Caki2 (cell line): ENCODE data around the gene CMA1. TPM values are rescaled to one million over a fixed set of nuclear protein-coding genes. Genes with fewer than 3 reads are reported as not detected.
"Not testable (repeated sequence)": the region's sequence is repeated elsewhere in the genome, so short reads cannot be mapped to it uniquely, and the experiment has no call there.

Experiments used
- DNase-seq: peaks from one replicate; pipeline ENCODE4 v3.0.0-alpha.2; 2015; ENCODE audit warnings: low read depth
- in situ Hi-C: cut with HindIII; loops from 2 replicates; pipeline ENCODE4 v1.10.0; 2016; ENCODE audit warnings: low sequenced_read_pairs, low pct_unique_long_range_greater_than_20kb, mixed read lengths
- total RNA-seq: library from RNA; depleted of rRNA; stranded (reverse); fragments of >200 nt; shearing (Covaris generic); gene quantifications from 2 replicates; pipeline ENCODE4 v1.2.3, GENCODE V29; 2014; ENCODE audit warnings: low replicate concordance; rRNA removed

Gene CMA1
- total RNA-seq, 1 experiment from 2014 or later: not detected

DNA sequence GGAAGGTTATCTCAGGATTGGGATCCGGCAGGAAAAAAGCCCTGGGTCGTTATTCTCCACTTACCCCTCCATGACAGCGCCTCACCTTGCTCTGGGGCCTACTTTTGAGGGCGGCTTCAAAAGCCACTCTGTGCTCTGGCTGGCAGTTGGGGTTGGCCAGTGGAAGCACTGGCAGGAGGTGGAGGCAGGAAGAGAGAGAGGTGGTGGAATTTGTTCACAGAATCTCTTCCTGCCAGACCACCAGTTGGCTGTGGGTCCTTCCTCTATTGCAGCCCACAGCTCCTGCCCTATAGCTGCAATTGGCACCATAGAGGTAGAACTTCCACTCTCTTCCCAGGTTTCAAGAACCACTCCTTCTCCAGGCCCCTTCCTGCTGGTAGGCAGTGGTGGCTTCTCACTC, 32.8 kb downstream of the CMA1 start:
- DNase-seq: no peak
- in situ Hi-C loops: no loop called here

DNA sequence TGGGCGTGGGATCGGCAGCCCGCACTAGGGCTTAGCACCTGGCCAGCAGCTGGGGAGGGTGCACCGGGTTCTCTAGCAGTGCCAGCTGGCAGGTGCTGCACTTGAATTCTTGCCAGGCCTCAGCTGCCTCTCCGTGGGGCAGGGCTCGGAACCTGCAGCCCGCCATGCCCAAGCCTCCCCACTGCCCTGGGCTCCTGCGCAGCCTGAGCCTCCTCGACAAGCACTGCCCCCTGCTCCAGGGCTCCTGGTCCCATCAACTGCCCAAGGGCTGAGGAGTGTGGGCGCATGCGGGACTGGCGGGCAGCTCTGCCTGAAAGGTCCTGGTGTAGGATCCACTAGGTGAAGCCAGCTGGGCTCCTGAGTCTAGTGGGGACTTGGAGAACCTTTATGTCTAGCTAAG, 34.9 kb downstream of the CMA1 start:
- DNase-seq: no peak
- in situ Hi-C loops: no loop called here

GRCh38 chr14:24470450-24470849, 37.6 kb downstream of the CMA1 start:
- DNase-seq, in situ Hi-C loops: not testable (repeated sequence)

GRCh38 chr14:24465805-24466204, 42.3 kb downstream of the CMA1 start:
- DNase-seq: no peak
- in situ Hi-C loops: no loop called here

GRCh38 chr14:24465368-24465767, 42.7 kb downstream of the CMA1 start:
- no peak for DNase-seq
- in situ Hi-C loops: no loop called here

- in situ Hi-C loops: no loop called here
- no peak for DNase-seq
Observed at GRCh38 chr14:24463884-24464785, 43.9 kb downstream of the CMA1 start.

DNA sequence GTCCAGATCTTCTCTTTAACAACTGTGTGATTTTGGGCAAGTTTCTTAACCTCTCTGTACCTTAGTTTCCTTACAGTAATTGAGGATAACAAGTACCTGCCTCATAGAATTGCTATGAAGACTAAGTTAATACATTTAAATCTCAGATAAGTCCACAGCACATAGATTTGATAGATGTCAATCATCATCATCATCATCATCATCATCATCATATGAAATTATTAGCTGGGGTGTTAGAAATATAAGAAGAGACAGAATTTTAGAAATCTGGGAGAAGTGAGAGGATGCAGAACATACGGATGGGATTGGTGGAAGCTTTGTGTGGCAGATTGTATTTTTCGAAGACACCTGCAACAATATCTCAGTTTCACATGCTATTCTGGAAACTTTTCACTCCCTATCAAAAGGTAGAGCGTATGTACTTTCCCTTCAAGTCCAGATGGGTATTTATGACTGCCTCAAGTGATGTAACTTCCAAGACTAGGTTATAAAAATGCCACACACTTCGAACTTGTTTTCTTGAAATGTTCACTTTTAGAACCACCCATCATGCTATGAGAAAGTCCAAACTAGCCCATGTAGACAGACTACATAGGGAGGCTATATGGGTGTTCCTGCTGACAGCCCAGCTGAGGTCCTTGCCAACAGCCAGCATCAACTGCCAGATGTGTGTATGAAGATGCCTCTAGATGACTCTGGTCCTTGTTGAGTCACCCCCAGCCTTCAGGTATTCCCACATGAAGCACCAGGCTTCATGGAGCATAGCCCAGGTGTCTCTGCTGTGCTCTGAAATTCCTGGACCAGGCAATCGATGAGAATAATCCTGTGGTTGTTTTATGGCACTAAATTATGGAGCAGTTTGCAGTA, 44.8 kb downstream of the CMA1 start:
- in situ Hi-C loops: no loop called here
- no peak for DNase-seq

DNA sequence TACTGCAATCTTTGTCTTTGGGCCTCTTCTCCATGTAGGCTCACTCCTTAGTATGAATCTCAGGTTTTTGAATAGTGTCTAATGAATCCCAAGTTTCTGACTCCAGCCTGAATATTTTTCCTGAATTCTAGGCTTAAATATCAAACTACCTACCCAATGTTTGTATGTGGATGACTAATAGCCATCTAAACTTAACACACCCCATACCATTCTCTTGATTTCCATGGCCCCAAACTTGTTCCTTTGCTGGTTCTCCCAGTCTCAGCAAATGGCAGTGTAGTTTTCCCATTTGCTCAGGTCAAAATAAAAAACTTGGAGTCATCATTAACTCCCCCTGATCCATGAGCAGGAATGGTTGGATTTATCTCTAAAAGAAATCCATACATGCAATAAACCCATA, 46.7 kb downstream of the CMA1 start:
- DNase-seq: no peak
- in situ Hi-C loops: no loop called here

- in situ Hi-C loops: no loop called here
- DNase-seq: no peak
Observed at GRCh38 chr14:24459331-24459730, 48.7 kb downstream of the CMA1 start.

DNA sequence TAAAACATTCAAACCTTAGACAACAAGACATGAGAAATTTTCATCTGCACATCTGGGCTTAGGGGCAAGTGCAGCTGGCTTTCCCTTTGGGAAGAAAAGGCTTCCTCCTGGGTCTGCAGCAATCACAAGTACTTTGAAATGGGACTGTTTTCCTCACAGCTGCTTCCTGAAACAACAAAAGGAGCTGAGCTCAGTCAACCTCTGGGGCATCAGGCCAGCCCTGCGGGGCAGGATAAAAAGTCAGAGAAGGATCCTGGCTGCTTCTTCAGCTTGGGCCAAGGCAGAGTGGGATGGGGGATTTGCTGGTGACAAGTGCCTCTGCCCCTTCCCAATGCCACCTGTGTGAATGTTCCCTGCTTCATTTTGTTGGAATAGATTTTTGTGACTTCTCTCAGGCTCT, 49.3 kb downstream of the CMA1 start:
- in situ Hi-C loops: no loop called here
- DNase-seq: no peak

DNA sequence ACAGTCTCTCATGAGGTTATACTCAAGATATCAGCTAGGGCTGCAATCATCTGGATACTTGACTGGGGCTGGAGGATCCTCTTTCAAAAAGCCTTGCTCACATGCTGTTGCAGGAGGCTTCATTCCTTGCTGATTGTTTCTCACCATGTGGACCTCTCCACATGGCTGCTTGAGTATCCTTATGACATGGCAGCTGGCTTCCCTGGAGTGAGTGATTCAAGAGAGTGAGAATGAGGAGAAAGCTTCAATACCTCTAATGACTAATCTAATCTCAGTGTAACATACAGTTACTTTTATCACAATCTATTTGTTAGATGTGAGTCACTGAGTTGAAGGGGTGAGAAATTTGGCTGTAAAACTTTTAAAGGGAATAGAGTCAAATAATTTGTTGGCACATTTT, 51.1 kb downstream of the CMA1 start:
- in situ Hi-C loops: no loop called here
- no peak for DNase-seq

Other genes with a start within 250 kb of the CMA1 start
- 0.44 TPM in 1 of 2 replicates, not detected in the other for gene TGM1, start 245.1 kb downstream of the CMA1 start, total RNA-seq
- 10.3 and 12.9 TPM in 2 replicates for gene RABGGTA, start 236.7 kb downstream of the CMA1 start, total RNA-seq
- gene DHRS1, start 208.5 kb downstream of the CMA1 start, total RNA-seq: 5.3 and 9.2 TPM in 2 replicates
- gene NOP9, start 208.4 kb downstream of the CMA1 start, total RNA-seq: 8.8 and 13.8 TPM in 2 replicates
- gene CIDEB, start 200.3 kb downstream of the CMA1 start, total RNA-seq: 1.0 and 6.8 TPM in 2 replicates
- gene LTB4R2, start 198.1 kb downstream of the CMA1 start, total RNA-seq: 0.98 TPM in 1 of 2 replicates, not detected in the other
- 0.12 and 2.7 TPM in 2 replicates for gene LTB4R, start 196.8 kb downstream of the CMA1 start, total RNA-seq
- not detected in 2 replicates for gene ADCY4, start 173.2 kb downstream of the CMA1 start, total RNA-seq
- not detected in 2 replicates for gene RIPK3, start 168.3 kb downstream of the CMA1 start, total RNA-seq
- not detected in 2 replicates for gene NFATC4, start 140.1 kb downstream of the CMA1 start, total RNA-seq
- gene NYNRIN, start 109.3 kb downstream of the CMA1 start, total RNA-seq: 0.03 TPM in 1 of 2 replicates, not detected in the other
- gene CBLN3, start 78.6 kb downstream of the CMA1 start, total RNA-seq: 0.81 and 2.2 TPM in 2 replicates
- 25.4 and 31.1 TPM in 2 replicates for gene KHNYN, start 78.3 kb downstream of the CMA1 start, total RNA-seq
- gene SDR39U1, start 65.5 kb downstream of the CMA1 start, total RNA-seq: 17.2 and 31.0 TPM in 2 replicates
- gene CTSG, start 68.0 kb upstream of the CMA1 start, total RNA-seq: not detected in 2 replicates
- gene GZMH, start 101.4 kb upstream of the CMA1 start, total RNA-seq: not detected in 2 replicates
- not detected in 2 replicates for gene GZMB, start 125.9 kb upstream of the CMA1 start, total RNA-seq